A673 (cell line): ENCODE measurements around the gene RAP1B. TPM values are rescaled to one million over a fixed set of nuclear protein-coding genes. Genes with fewer than 3 reads are reported as not detected.

ENCODE experiments used
- BruUV-seq: library from RNA; stranded (reverse); fragments of 400-500 nt; replicated peaks from 2 replicates; lab custom pipeline; 2021; lab: Mats Ljungman, UMichigan
- CTCF ChIA-PET: fragments of 300-600 bp; sonication (Branson Sonifier 250); formaldehyde crosslinking; loops from one replicate; lab custom pipeline; 2022; ENCODE audit warnings: antibody characterized with exemption; lab: Charles Lee
- POLR2A ChIA-PET: fragments of 300-600 bp; sonication (Branson Sonifier 250); formaldehyde crosslinking; loops from one replicate; lab custom pipeline; 2022; ENCODE audit warnings: antibody characterized with exemption; ENCODE audit not compliant: low non-redundant PET; lab: Charles Lee
- DNase-seq: peaks from one replicate; pipeline ENCODE4 v3.0.0-alpha.2; 2015; ENCODE audit warnings: low spot score
- H3K27ac ChIP-seq: fragments of 200-600 bp; sonication (generic); 2 replicates; pipeline ENCODE4 v1.5.1; 2016; ENCODE audit warnings: mixed run types, low read depth, mild to moderate bottlenecking, mixed read lengths, antibody characterized with exemption, low read length; ENCODE audit not compliant: poor library complexity, severe bottlenecking
- H3K27me3 ChIP-seq: fragments of 200-600 bp; sonication (generic); replicated peaks from 2 replicates; pipeline ENCODE4 v1.6.1; 2017; ENCODE audit warnings: mixed run types, low read depth, mild to moderate bottlenecking, mixed read lengths, antibody characterized with exemption, low read length; ENCODE audit not compliant: insufficient read depth, poor library complexity
- H3K36me3 ChIP-seq: fragments of 200-600 bp; sonication (generic); 2 replicates; pipeline ENCODE4 v1.6.1; 2016; ENCODE audit warnings: mixed run types, mild to moderate bottlenecking, mixed read lengths, antibody characterized with exemption, low read length; ENCODE audit not compliant: insufficient read depth, poor library complexity, severe bottlenecking
- H3K4me1 ChIP-seq: fragments of 200-600 bp; sonication (generic); 2 replicates; pipeline ENCODE4 v1.6.1; 2017; ENCODE audit warnings: mixed run types, mild to moderate bottlenecking, mixed read lengths, antibody characterized with exemption, low read length; ENCODE audit not compliant: insufficient read depth, poor library complexity, severe bottlenecking
- H3K4me3 ChIP-seq: fragments of 200-600 bp; sonication (generic); 2 replicates; pipeline ENCODE4 v1.5.1; 2016; ENCODE audit warnings: low read depth, mixed run types, mild to moderate bottlenecking, mixed read lengths, low read length; ENCODE audit not compliant: poor library complexity, severe bottlenecking
- H3K9me3 ChIP-seq: fragments of 200-600 bp; sonication (generic); 2 replicates; pipeline ENCODE4 v1.6.1; 2016; ENCODE audit warnings: mixed run types, low read depth, mild to moderate bottlenecking, mixed read lengths, antibody characterized with exemption, low read length; ENCODE audit not compliant: poor library complexity, severe bottlenecking
- CTCF ChIP-seq: fragments of 300-800, 200-600 bp; sonication (generic); conservative IDR thresholded peaks from 2 replicates; pipeline ENCODE4 v1.5.1; 2017; ENCODE audit warnings: low read depth, mild to moderate bottlenecking, antibody characterized with exemption, low read length, moderate library complexity, mixed read lengths
- EZH2 ChIP-seq: fragments of 200-600 bp; sonication (generic); IDR thresholded peaks from 2 replicates; pipeline ENCODE4 v1.6.1; 2017; ENCODE audit warnings: borderline replicate concordance, low read depth, mild to moderate bottlenecking, mixed read lengths, antibody characterized with exemption, low read length; ENCODE audit not compliant: poor library complexity, severe bottlenecking
- intact Hi-C: fragments of 100-400 bp; cut with micrococcal nuclease; formaldehyde crosslinking; loops from one replicate; pipeline ENCODE4 v1.10.0; 2022; ENCODE audit not compliant: unreplicated experiment
- total RNA-seq: library from RNA; stranded (reverse); gene quantifications from 2 replicates; pipeline ENCODE4 v1.2.3, GENCODE V29; 2021

RAP1B gene
- total RNA-seq, 1 experiment from 2014 or later: 148 TPM

GRCh38 chr12:68579254-68579653 is 31.4 kb upstream of the RAP1B start:
- no peak for DNase-seq
- BruUV-seq: no TSS peak
- no peak for TF ChIP-seq CTCF
- TF ChIP-seq EZH2: no peak
- ChIA-PET CTCF (no interaction called here), POLR2A (interaction anchor here (0.7 kb wide), 1 partner anchor 11 kb away, joined by 5 read pairs; no protein-coding TSS in a partner anchor)
- Histone ChIP-seq H3K27me3 (no peaks in the 10 kb centered on the region), H3K4me3 (no peak overlapping the region), H3K36me3 (no peaks in the 10 kb centered on the region), H3K4me1 (no peaks in the 10 kb centered on the region), H3K9me3 (no peaks in the 10 kb centered on the region), H3K27ac (no peak overlapping the region)
- intact Hi-C loops: no loop called here

GRCh38 chr12:68580911-68581310 is 29.8 kb upstream of the RAP1B start:
- no peaks in the 10 kb centered on the region for H3K27me3 ChIP-seq
- BruUV-seq: no TSS peak
- no peak for DNase-seq
- TF ChIP-seq EZH2 (no peak), CTCF (no peak)
- no peaks in the 10 kb centered on the region for H3K36me3 ChIP-seq
- H3K4me3 ChIP-seq: no peak overlapping the region
- intact Hi-C loops: no loop called here
- CTCF ChIA-PET: no interaction called here
- H3K27ac ChIP-seq: no peak overlapping the region
- no peaks in the 10 kb centered on the region for H3K9me3 ChIP-seq
- no peaks in the 10 kb centered on the region for H3K4me1 ChIP-seq
- POLR2A ChIA-PET: no interaction called here

- Histone ChIP-seq H3K36me3 (no peaks in the 10 kb centered on the region), H3K9me3 (no peaks in the 10 kb centered on the region), H3K27me3 (no peaks in the 10 kb centered on the region), H3K4me1 (no peaks in the 10 kb centered on the region), H3K27ac (no peak overlapping the region), H3K4me3 (no peak overlapping the region)
- ChIA-PET CTCF (no interaction called here), POLR2A (no interaction called here)
- TF ChIP-seq EZH2 (no peak), CTCF (no peak)
- intact Hi-C loops: no loop called here
- DNase-seq: no peak
- BruUV-seq: no TSS peak
Measured at GRCh38 chr12:68581926-68582325, 28.8 kb upstream of the RAP1B start.
